K562 (cell line): ENCODE results near the gene NUP98. TPM values are rescaled to one million over a fixed set of nuclear protein-coding genes. Genes with fewer than 3 reads are reported as not detected.
A peak's percentile ranks its signal among the peaks of the same experiment; 100 is the strongest.

Experiments
- BMI1 ChIP-seq: fragments of 150-350 bp; IDR thresholded peaks from 2 replicates; pipeline ENCODE4 v1.6.1; 2014; ENCODE audit warnings: low read length
- FIP1L1 ChIP-seq: fragments of 200-400 bp; formaldehyde crosslinking; IDR thresholded peaks from 2 replicates; pipeline ENCODE4 v1.6.1; 2018; ENCODE audit warnings: mild to moderate bottlenecking, low read depth, low read length; ENCODE audit not compliant: poor library complexity, severe bottlenecking
- FUS ChIP-seq: fragments of 200-400 bp; formaldehyde crosslinking; optimal IDR thresholded peaks from 2 replicates; pipeline ENCODE3; 2017; ENCODE audit warnings: low read depth, low read length
- MCM2 ChIP-seq: fragments of 450-650 bp; IDR thresholded peaks from 2 replicates; pipeline ENCODE4 v1.6.1; 2017; ENCODE audit warnings: low read depth, mild to moderate bottlenecking
- NCOR1 ChIP-seq: fragments of 450-650 bp; IDR thresholded peaks from 2 replicates; pipeline ENCODE4 v1.6.1; 2016; ENCODE audit warnings: mild to moderate bottlenecking, moderate library complexity
- NFYB ChIP-seq: IDR thresholded peaks from 2 replicates; pipeline ENCODE4 v1.6.1; 2011; ENCODE audit warnings: mild to moderate bottlenecking, moderate library complexity; ENCODE audit not compliant: insufficient read length; ENCODE audit errors: extremely low read depth
- NR1H2 ChIP-seq: sonication (generic); formaldehyde crosslinking; IDR thresholded peaks from 2 replicates; pipeline ENCODE4 v1.4.0; 2020; ENCODE audit warnings: mild to moderate bottlenecking, missing genetic modification reagents
- NUFIP1 ChIP-seq: fragments of 450-650 bp; IDR thresholded peaks from 2 replicates; pipeline ENCODE4 v1.6.1; 2018; ENCODE audit not compliant: partially characterized antibody
- SMAD4 ChIP-seq: fragments of 250-450 bp; sonication (Bioruptor Pico); conservative IDR thresholded peaks from 2 replicates; pipeline ENCODE4 v1.8.0; 2021; ENCODE audit warnings: inconsistent platforms, mild to moderate bottlenecking, moderate library complexity
- STAT5B ChIP-seq: fragments of 250-450 bp; sonication (Bioruptor Pico); IDR thresholded peaks from 2 replicates; pipeline ENCODE4 v1.8.0; 2021; ENCODE audit warnings: mild to moderate bottlenecking, inconsistent platforms
- TAF9B ChIP-seq: fragments of 450-650 bp; IDR thresholded peaks from 2 replicates; pipeline ENCODE4 v1.6.1; 2018; ENCODE audit warnings: mild to moderate bottlenecking; ENCODE audit not compliant: partially characterized antibody
- TARDBP ChIP-seq: fragments of 450-650 bp; IDR thresholded peaks from 2 replicates; pipeline ENCODE4 v1.6.1; 2016
- ZKSCAN3 ChIP-seq: fragments of 250-450 bp; sonication (Bioruptor Pico); IDR thresholded peaks from 2 replicates; pipeline ENCODE4 v1.4.0; 2020
- ZNF197 ChIP-seq: fragments of 200-800 bp; sonication (Bioruptor generic); IDR thresholded peaks from 2 replicates; pipeline ENCODE4 v1.6.1; 2016; ENCODE audit warnings: low read depth, missing genetic modification characterization, missing compliant biosample characterization
- ZNF232 ChIP-seq: sonication (generic); formaldehyde crosslinking; IDR thresholded peaks from 2 replicates; pipeline ENCODE4 v1.8.0; 2022; ENCODE audit warnings: mild to moderate bottlenecking, missing genetic modification reagents
- ZNF311 ChIP-seq: fragments of 250-450 bp; sonication (Bioruptor Pico); IDR thresholded peaks from 2 replicates; pipeline ENCODE4 v1.4.0; 2020; ENCODE audit warnings: mild to moderate bottlenecking, moderate library complexity
- ZNF347 ChIP-seq: fragments of 450-650 bp; formaldehyde crosslinking; IDR thresholded peaks from 2 replicates; pipeline ENCODE4 v1.4.0; 2020; ENCODE audit warnings: low read depth, mild to moderate bottlenecking, moderate library complexity
- ZNF436 ChIP-seq: fragments of 250-450, 450-650 bp; sonication (Bioruptor Pico); formaldehyde crosslinking; IDR thresholded peaks from 2 replicates; pipeline ENCODE4 v1.7.0; 2020; ENCODE audit warnings: mild to moderate bottlenecking
- ZNF561 ChIP-seq: fragments of 450-650 bp; formaldehyde crosslinking; conservative IDR thresholded peaks from 2 replicates; pipeline ENCODE4 v1.4.0; 2020; ENCODE audit warnings: mild to moderate bottlenecking, moderate library complexity
- polyA plus RNA-seq, 8 experiments: library from polyadenylated mRNA; depleted of rRNA in 4 of 8; stranded (reverse) in 5 of 8; unstranded in 3 of 8; fragments of >200 nt; fragmentation: Nextera tagmentation in 2 of 8; fragmentation: Illumina TruSeq in 1 of 8; extraction: Ambion mirVana in 2 of 8; extraction: Trizol in 1 of 8; gene quantifications; 2 replicates each; pipeline versions ENCODE4 v1.2.1 to v1.2.3, GENCODE V29; 2011 to 2014; ENCODE audit warnings: inconsistent platforms in 1 of 8, missing spikeins in 1 of 8
- total RNA-seq, 7 experiments: library from RNA; depleted of rRNA in 6 of 7; stranded (reverse); fragments of >200 nt in 6 of 7; fragmentation: Illumina TruSeq in 2 of 7; extraction: Trizol in 2 of 7; gene quantifications; 2 replicates each; pipeline versions ENCODE4 v1.2.1 to v1.2.3, GENCODE V29; 2011 to 2021; ENCODE audit warnings: low replicate concordance in 1 of 7
- TF ChIP-seq, protein P1 (sequence below): sonication (generic); formaldehyde crosslinking; IDR thresholded peaks from 2 replicates; pipeline ENCODE4 v1.4.0; 2020; ENCODE audit warnings: mild to moderate bottlenecking, missing genetic modification reagents
- TF ChIP-seq, protein P2 (sequence below): sonication (generic); formaldehyde crosslinking; IDR thresholded peaks from 2 replicates; pipeline ENCODE4 v1.8.1; 2023; ENCODE audit warnings: mild to moderate bottlenecking, missing genetic modification reagents
- TF ChIP-seq, protein P3 (sequence below): sonication (generic); formaldehyde crosslinking; IDR thresholded peaks from 2 replicates; pipeline ENCODE4 v1.8.0; 2022; ENCODE audit warnings: mild to moderate bottlenecking, low read depth, missing genetic modification reagents
- TF ChIP-seq, protein P4 (sequence below), 3 experiments: fragments of 200-800 bp in 1 of 3; sonication (Bioruptor generic) in 1 of 3; sonication (generic) in 1 of 3; formaldehyde crosslinking in 1 of 3; IDR thresholded peaks; 2 replicates each; pipeline versions ENCODE4 v1.6.1 to v1.8.0; 2016 to 2022; ENCODE audit warnings: mild to moderate bottlenecking in 2 of 3, missing compliant biosample characterization in 2 of 3, missing genetic modification characterization in 2 of 3, missing genetic modification reagents in 1 of 3

Gene NUP98
- total and polyA plus RNA-seq, 9 of the 15 experiments (the other 6 are each of a cell fraction or from before 2014, with no cell fraction given): 45.1 to 196 (median 130) TPM

DNA sequence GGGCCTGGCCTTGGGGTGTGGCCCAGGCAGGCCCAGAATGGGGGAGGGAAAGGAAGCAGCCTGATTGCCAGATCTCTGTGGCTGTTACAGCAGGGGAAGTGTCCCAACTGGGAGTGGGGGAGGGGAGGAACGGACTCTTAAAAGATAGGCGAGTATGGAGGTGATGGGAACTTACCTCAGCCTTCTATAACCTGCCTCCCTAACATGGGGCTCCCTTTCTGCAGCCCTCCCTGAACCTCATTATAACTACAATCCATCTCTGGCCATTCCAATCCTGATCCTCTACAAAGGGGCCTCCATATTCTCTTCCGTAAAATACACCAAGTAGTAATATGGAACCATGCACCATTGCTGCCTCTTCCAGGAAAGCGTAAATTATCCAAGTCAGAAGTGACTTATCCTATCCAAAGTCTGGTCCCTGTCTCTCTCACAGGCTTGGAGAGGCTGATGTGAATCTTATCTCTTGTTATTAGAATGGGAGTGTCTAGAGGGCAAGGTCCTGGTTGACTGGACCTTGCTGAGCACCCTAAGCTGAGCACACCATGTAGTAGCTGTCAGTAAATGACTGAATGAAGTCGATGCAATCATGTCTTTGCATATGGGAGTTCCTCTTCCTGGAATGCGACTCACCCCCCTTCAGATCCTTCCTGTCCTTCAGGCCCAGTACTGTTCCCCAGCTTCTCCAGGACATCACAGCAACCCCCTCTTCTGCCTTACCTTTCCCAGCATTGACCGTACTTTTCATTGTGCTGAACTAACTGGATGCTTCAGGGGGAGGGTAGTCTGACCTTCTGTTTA lies 37.5 kb upstream of the NUP98 start (continued):
- TF ChIP-seq ZNF232: no peak
- peak; percentile 87; the same call in 1 of the 2 replicates for TF ChIP-seq TARDBP
- TF ChIP-seq ZNF197 (CRISPR knock-in tag): peak; percentile 42; the same call in 1 of the 2 replicates
- TF ChIP-seq ZNF311 (CRISPR knock-in tag): no peak
- TF ChIP-seq NFYB: no peak
- TF ChIP-seq BMI1: no peak
- TF ChIP-seq STAT5B (CRISPR knock-in tag): no peak
- TF ChIP-seq ZKSCAN3: no peak
- TF ChIP-seq NR1H2: 0 out of 2 replicates have a peak, but pooled peaks have one; percentile 14
- TF ChIP-seq FUS: no peak
- no peak for TF ChIP-seq ZNF347
- no peak for TF ChIP-seq ZNF561 (CRISPR knock-in tag)
- TF ChIP-seq FIP1L1: no peak
- TF ChIP-seq, protein P1, sequence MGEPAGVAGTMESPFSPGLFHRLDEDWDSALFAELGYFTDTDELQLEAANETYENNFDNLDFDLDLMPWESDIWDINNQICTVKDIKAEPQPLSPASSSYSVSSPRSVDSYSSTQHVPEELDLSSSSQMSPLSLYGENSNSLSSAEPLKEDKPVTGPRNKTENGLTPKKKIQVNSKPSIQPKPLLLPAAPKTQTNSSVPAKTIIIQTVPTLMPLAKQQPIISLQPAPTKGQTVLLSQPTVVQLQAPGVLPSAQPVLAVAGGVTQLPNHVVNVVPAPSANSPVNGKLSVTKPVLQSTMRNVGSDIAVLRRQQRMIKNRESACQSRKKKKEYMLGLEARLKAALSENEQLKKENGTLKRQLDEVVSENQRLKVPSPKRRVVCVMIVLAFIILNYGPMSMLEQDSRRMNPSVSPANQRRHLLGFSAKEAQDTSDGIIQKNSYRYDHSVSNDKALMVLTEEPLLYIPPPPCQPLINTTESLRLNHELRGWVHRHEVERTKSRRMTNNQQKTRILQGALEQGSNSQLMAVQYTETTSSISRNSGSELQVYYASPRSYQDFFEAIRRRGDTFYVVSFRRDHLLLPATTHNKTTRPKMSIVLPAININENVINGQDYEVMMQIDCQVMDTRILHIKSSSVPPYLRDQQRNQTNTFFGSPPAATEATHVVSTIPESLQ: no peak
- TF ChIP-seq TAF9B: peak; percentile 69
- no peak for TF ChIP-seq ZNF436
- TF ChIP-seq, protein P2, sequence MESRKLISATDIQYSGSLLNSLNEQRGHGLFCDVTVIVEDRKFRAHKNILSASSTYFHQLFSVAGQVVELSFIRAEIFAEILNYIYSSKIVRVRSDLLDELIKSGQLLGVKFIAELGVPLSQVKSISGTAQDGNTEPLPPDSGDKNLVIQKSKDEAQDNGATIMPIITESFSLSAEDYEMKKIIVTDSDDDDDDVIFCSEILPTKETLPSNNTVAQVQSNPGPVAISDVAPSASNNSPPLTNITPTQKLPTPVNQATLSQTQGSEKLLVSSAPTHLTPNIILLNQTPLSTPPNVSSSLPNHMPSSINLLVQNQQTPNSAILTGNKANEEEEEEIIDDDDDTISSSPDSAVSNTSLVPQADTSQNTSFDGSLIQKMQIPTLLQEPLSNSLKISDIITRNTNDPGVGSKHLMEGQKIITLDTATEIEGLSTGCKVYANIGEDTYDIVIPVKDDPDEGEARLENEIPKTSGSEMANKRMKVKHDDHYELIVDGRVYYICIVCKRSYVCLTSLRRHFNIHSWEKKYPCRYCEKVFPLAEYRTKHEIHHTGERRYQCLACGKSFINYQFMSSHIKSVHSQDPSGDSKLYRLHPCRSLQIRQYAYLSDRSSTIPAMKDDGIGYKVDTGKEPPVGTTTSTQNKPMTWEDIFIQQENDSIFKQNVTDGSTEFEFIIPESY: no peak
- TF ChIP-seq, protein P3, sequence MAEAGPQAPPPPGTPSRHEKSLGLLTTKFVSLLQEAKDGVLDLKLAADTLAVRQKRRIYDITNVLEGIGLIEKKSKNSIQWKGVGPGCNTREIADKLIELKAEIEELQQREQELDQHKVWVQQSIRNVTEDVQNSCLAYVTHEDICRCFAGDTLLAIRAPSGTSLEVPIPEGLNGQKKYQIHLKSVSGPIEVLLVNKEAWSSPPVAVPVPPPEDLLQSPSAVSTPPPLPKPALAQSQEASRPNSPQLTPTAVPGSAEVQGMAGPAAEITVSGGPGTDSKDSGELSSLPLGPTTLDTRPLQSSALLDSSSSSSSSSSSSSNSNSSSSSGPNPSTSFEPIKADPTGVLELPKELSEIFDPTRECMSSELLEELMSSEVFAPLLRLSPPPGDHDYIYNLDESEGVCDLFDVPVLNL (CRISPR knock-in tag): no peak
- TF ChIP-seq, protein P4, sequence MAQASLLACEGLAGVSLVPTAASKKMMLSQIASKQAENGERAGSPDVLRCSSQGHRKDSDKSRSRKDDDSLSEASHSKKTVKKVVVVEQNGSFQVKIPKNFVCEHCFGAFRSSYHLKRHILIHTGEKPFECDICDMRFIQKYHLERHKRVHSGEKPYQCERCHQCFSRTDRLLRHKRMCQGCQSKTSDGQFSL (CRISPR knock-in tag; IDR thresholded peaks at IDR 0.05): peak; percentile 36; the same call in 1 of the 2 replicates
- TF ChIP-seq, protein P4 (tag; IDR thresholded peaks at IDR 0.05): peak in 1 of 2 experiments; percentile 32; a peak in 1 of 4 replicates
- peak; percentile 92 for TF ChIP-seq SMAD4 (CRISPR knock-in tag)
- TF ChIP-seq NCOR1: peak; percentile 81
- TF ChIP-seq MCM2: no peak
- no peak for TF ChIP-seq NUFIP1
